Measurements from ENCODE around the gene C1orf216.
"Not testable (repeated sequence)": the region's sequence is repeated elsewhere in the genome, so short reads cannot be mapped to it uniquely, and the experiment has no call there.

The C1orf216 gene

GRCh38 chr1:35706846-35707600, 11.7 kb downstream of the C1orf216 start:
- peak overlapping the region; percentile 47 for H3K4me3 ChIP-seq (ENCODE audit: control insufficient read depth, low read depth, low read length)
- TF ChIP-seq, protein P1, sequence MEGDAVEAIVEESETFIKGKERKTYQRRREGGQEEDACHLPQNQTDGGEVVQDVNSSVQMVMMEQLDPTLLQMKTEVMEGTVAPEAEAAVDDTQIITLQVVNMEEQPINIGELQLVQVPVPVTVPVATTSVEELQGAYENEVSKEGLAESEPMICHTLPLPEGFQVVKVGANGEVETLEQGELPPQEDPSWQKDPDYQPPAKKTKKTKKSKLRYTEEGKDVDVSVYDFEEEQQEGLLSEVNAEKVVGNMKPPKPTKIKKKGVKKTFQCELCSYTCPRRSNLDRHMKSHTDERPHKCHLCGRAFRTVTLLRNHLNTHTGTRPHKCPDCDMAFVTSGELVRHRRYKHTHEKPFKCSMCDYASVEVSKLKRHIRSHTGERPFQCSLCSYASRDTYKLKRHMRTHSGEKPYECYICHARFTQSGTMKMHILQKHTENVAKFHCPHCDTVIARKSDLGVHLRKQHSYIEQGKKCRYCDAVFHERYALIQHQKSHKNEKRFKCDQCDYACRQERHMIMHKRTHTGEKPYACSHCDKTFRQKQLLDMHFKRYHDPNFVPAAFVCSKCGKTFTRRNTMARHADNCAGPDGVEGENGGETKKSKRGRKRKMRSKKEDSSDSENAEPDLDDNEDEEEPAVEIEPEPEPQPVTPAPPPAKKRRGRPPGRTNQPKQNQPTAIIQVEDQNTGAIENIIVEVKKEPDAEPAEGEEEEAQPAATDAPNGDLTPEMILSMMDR (IDR thresholded peaks at IDR 0.05; ENCODE audit: control insufficient read depth, insufficient read depth, low read depth, low read length, missing control alignments), result no peak
- no peak for DNase-seq (ENCODE audit: low read depth)

DNA sequence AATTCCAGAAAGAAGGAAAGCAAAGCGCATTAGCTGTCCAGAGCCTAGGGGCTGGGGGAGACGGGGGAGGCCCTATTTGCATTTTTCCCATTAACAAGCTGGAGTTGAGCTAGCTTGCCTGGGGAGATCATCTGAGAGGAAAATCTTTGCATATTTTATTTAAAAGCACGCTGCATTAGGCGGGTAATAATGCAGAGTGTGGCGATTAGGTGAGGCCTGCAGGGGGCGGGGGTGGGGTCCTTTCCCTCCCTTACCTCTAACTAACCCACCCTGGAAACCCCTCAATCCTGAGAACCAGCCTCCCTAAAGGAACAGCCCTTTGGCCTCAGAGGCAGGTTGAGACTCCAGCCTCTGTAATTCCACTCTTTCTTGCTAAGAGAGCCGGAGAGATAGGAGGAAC, 16.2 kb downstream of the C1orf216 start:
- DNase-seq (ENCODE audit: low read depth), result no peak
- H3K4me3 ChIP-seq (ENCODE audit: control insufficient read depth, low read depth, low read length), result no peak overlapping the region
- TF ChIP-seq, protein P1 (IDR thresholded peaks at IDR 0.05; ENCODE audit: control insufficient read depth, insufficient read depth, low read depth, low read length, missing control alignments), result no peak

GRCh38 chr1:35699152-35699551, 19.5 kb downstream of the C1orf216 start:
- H3K4me3 ChIP-seq (ENCODE audit: control insufficient read depth, low read depth, low read length); DNase-seq (ENCODE audit: low read depth): not testable (repeated sequence)

GRCh38 chr1:35692317-35692716, 26.4 kb downstream of the C1orf216 start:
- no peak for DNase-seq (ENCODE audit: low read depth)

DNA sequence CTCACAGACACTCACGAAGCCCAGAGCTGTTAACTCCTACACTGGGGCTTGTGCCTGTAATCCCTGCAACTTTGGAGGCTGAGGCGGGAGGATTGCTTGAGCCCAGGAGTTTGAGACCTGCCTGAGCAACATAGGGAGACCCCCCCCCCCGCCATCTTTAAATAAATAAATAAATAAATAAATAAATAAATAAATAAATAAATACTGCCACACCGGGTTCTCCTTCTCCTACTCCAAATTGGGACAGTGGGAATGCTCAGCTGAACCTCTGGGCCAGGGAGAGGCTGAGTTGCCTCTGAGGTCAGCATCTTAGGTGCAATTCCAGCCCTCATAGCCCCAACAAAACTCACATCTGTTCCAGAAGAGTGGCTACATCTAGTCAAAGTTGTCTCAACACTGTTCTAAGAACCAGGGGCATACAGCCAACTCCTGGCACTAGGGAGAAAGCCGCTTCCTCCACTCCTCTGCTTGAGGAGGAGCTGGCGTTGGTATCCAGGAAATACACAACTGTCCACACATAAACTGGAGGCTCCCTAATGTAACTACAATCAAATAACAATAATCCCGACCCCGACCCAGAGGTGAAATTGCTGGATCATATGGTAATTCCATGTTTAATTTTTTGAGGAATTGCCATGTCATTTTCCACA, 27.0 kb downstream of the C1orf216 start:
- TF ChIP-seq, protein P1 (IDR thresholded peaks at IDR 0.05; ENCODE audit: control insufficient read depth, insufficient read depth, low read depth, low read length, missing control alignments), result no peak
- no peak for DNase-seq (ENCODE audit: low read depth)
- no peak overlapping the region for H3K4me3 ChIP-seq (ENCODE audit: control insufficient read depth, low read depth, low read length)

More at GRCh38 chr1:35692317-35692716, 26.4 kb downstream of the C1orf216 start:
- TF ChIP-seq, protein P1 (IDR thresholded peaks at IDR 0.05; ENCODE audit: control insufficient read depth, insufficient read depth, low read depth, low read length, missing control alignments), result no peak
- no peak overlapping the region for H3K4me3 ChIP-seq (ENCODE audit: control insufficient read depth, low read depth, low read length)

GRCh38 chr1:35691080-35691479, 27.6 kb downstream of the C1orf216 start:
- no peak for DNase-seq (ENCODE audit: low read depth)
- H3K4me3 ChIP-seq (ENCODE audit: control insufficient read depth, low read depth, low read length), result no peak overlapping the region
- TF ChIP-seq, protein P1 (IDR thresholded peaks at IDR 0.05; ENCODE audit: control insufficient read depth, insufficient read depth, low read depth, low read length, missing control alignments), result no peak

GRCh38 chr1:35690103-35690502, 28.6 kb downstream of the C1orf216 start:
- H3K4me3 ChIP-seq (ENCODE audit: control insufficient read depth, low read depth, low read length); DNase-seq (ENCODE audit: low read depth): not testable (repeated sequence)

All from AG09309 (cell line).